Trophoblast cell (in vitro differentiated cells and primary cell): ENCODE measurements around the gene WDR12.
"Not testable (repeated sequence)": the region's sequence is repeated elsewhere in the genome, so short reads cannot be mapped to it uniquely, and the experiment has no call there.

Source experiments
- DNase-seq, 2 donors: peaks; one replicate each; pipeline ENCODE4 v3.0.0-alpha.2; 2016
- H2AFZ ChIP-seq: 2 replicates; pipeline ENCODE4 v1.6.1; 2013; ENCODE audit warnings: low read length, moderate library complexity, mild to moderate bottlenecking; ENCODE audit not compliant: insufficient read depth, poor library complexity
- H2AK5ac ChIP-seq: 2 replicates; pipeline ENCODE4 v1.6.1; 2013; ENCODE audit warnings: mild to moderate bottlenecking, low read length
- H2BK120ac ChIP-seq: 2 replicates; pipeline ENCODE4 v1.6.1; 2013; ENCODE audit warnings: low read length, mild to moderate bottlenecking, moderate library complexity; ENCODE audit not compliant: insufficient read depth, poor library complexity
- H2BK12ac ChIP-seq: 2 replicates; pipeline ENCODE4 v1.6.1; 2013; ENCODE audit warnings: mild to moderate bottlenecking, low read length, moderate library complexity
- H2BK5ac ChIP-seq: 2 replicates; pipeline ENCODE4 v1.6.1; 2013; ENCODE audit warnings: low read length, low read depth, moderate library complexity, mild to moderate bottlenecking; ENCODE audit not compliant: poor library complexity
- H3K14ac ChIP-seq: 2 replicates; pipeline ENCODE4 v1.6.1; 2013; ENCODE audit warnings: mild to moderate bottlenecking, low read length
- H3K18ac ChIP-seq: 2 replicates; pipeline ENCODE4 v1.6.1; 2013; ENCODE audit warnings: mild to moderate bottlenecking, low read length
- H3K23ac ChIP-seq: 2 replicates; pipeline ENCODE4 v1.6.1; 2013; ENCODE audit warnings: low read length
- H3K27ac ChIP-seq: 2 replicates; pipeline ENCODE4 v1.5.1; 2013; ENCODE audit warnings: low read depth, mild to moderate bottlenecking, inconsistent platforms, low read length, moderate library complexity
- H3K27me3 ChIP-seq: 2 replicates; pipeline ENCODE4 v1.6.1; 2013; ENCODE audit warnings: inconsistent platforms, mild to moderate bottlenecking, low read length, moderate library complexity; ENCODE audit not compliant: insufficient read depth
- H3K36me3 ChIP-seq, 2 experiments: 1 replicate in 1 of 2; 2 replicates in 1 of 2; pipeline ENCODE4 v1.6.1; 2013; ENCODE audit warnings: low read length in 2 of 2, mild to moderate bottlenecking in 2 of 2, moderate library complexity in 1 of 2; ENCODE audit not compliant: insufficient read depth in 2 of 2, control insufficient read depth in 1 of 2
- H3K4ac ChIP-seq: 2 replicates; pipeline ENCODE4 v1.6.1; 2013; ENCODE audit warnings: low read depth, mild to moderate bottlenecking, low read length, moderate library complexity
- H3K4me1 ChIP-seq, 2 experiments: 1 replicate in 1 of 2; 2 replicates in 1 of 2; pipeline ENCODE4 v1.6.1; 2013; ENCODE audit warnings: low read length in 2 of 2, mild to moderate bottlenecking in 2 of 2, moderate library complexity in 1 of 2; ENCODE audit not compliant: insufficient read depth in 2 of 2, control insufficient read depth in 1 of 2
- H3K4me2 ChIP-seq: 2 replicates; pipeline ENCODE4 v1.6.1; 2013; ENCODE audit warnings: inconsistent platforms, mild to moderate bottlenecking, low read length, moderate library complexity
- H3K4me3 ChIP-seq: 2 replicates; pipeline ENCODE4 v1.5.1; 2013; ENCODE audit warnings: mild to moderate bottlenecking, low read depth, low read length, inconsistent platforms
- H3K79me1 ChIP-seq: one replicate; pipeline ENCODE4 v1.6.1; 2013; ENCODE audit warnings: low read length
- H3K79me2 ChIP-seq: 2 replicates; pipeline ENCODE4 v1.6.1; 2013; ENCODE audit warnings: low read length, mild to moderate bottlenecking; ENCODE audit not compliant: control insufficient read depth, insufficient read depth, poor library complexity
- H3K9ac ChIP-seq: 2 replicates; pipeline ENCODE4 v1.6.1; 2013; ENCODE audit warnings: mild to moderate bottlenecking, low read length
- H3K9me3 ChIP-seq: 2 replicates; pipeline ENCODE4 v1.6.1; 2013; ENCODE audit warnings: low read depth, mild to moderate bottlenecking, control low read depth, inconsistent platforms, low read length; ENCODE audit not compliant: insufficient read depth
- H4K12ac ChIP-seq: 2 replicates; pipeline ENCODE4 v1.6.1; 2013; ENCODE audit warnings: low read depth, mild to moderate bottlenecking, low read length, moderate library complexity
- H4K8ac ChIP-seq: 2 replicates; pipeline ENCODE4 v1.6.1; 2013; ENCODE audit warnings: low read depth, mild to moderate bottlenecking, low read length, moderate library complexity
- H4K91ac ChIP-seq: one replicate; pipeline ENCODE4 v1.6.1; 2013; ENCODE audit warnings: low read depth, mild to moderate bottlenecking, low read length, moderate library complexity
- WGBS: extraction: QIAGEN DNeasy Blood & Tissue Kit; methylation state at CpG from one replicate; pipeline ENCODE4 v1.1.7; 2013; ENCODE audit warnings: missing lambda C conversion rate; ENCODE audit not compliant: insufficient read length, insufficient coverage; ENCODE audit errors: extremely low coverage; 5-methylcytosine and 5-hydroxymethylcytosine counted together

WDR12 gene

DNA sequence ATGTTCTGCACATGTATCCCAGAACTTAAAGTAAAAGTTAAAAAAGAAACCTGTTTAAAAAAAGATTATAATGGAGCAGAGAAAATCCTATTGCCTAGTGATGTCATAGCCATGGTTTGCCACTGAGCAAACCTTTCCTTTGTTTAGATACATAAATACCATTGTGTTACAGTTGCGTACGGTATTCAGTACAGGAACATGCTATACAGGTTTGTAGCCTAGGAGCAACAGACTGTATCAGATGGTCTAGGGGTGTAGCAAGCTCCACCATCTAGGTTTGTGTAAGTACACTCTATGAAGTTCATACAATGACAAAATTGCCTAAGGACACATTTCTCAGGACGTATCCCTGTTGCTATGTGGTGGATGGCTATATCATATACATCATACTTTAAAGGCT lies 52.9 kb downstream of the WDR12 start:
- no peaks in the 10 kb centered on the region for H3K79me2 ChIP-seq
- no CpG with 5 or more reads among the region's 3 CpGs for WGBS
- no peak overlapping the region for H2AK5ac ChIP-seq
- no peak overlapping the region for H2BK12ac ChIP-seq
- no peaks in the 10 kb centered on the region for H3K79me1 ChIP-seq
- no peak overlapping the region for H3K14ac ChIP-seq
- H2BK120ac ChIP-seq = no peak overlapping the region
- H4K8ac ChIP-seq = no peak overlapping the region
- H3K27me3 ChIP-seq = no peaks in the 10 kb centered on the region
- H3K36me3 ChIP-seq = no peaks in the 10 kb centered on the region
- no peak overlapping the region for H3K4me3 ChIP-seq
- no peaks in the 10 kb centered on the region for H3K4me1 ChIP-seq
- no peak overlapping the region for H3K18ac ChIP-seq
- no peak overlapping the region for H3K23ac ChIP-seq
- no peaks in the 10 kb centered on the region for H3K9me3 ChIP-seq
- no peak overlapping the region for H3K9ac ChIP-seq
- H4K91ac ChIP-seq = no peak overlapping the region
- no peak overlapping the region for H2BK5ac ChIP-seq
- DNase-seq = peak; percentile 54 to 86
- H3K27ac ChIP-seq = no peak overlapping the region
- H4K12ac ChIP-seq = no peak overlapping the region
- H2AFZ ChIP-seq = no peak overlapping the region
- H3K4ac ChIP-seq = no peak overlapping the region
- no peak overlapping the region for H3K4me2 ChIP-seq

DNA sequence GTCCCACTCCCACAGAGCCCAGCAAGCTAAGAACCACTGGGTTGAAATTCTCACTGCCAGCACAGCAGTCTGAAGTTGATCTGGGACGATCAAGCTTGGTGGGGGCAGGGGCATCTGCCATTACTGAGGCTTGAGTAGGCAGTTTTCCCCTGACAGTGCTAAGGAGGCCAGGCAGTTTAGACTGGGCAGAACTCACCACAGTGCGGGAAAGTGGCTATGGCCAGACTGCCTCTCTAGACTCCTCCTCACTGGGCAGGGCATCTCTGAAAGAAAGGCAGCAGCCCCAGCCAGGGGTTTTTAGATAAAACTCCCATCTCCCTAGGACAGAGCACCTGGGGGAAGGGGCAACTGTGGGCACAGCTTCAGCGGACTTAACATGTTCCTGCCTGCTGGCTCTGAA lies 62.1 kb downstream of the WDR12 start:
- H3K23ac ChIP-seq, H3K4me2 ChIP-seq, H3K18ac ChIP-seq, DNase-seq, H3K4ac ChIP-seq, H3K14ac ChIP-seq, H4K12ac ChIP-seq, H3K9me3 ChIP-seq, H4K91ac ChIP-seq, H3K9ac ChIP-seq, H2BK120ac ChIP-seq, H3K4me3 ChIP-seq, H3K36me3 ChIP-seq, H2AK5ac ChIP-seq, H3K79me1 ChIP-seq, H2AFZ ChIP-seq, H2BK5ac ChIP-seq, H3K27me3 ChIP-seq, H2BK12ac ChIP-seq, H3K4me1 ChIP-seq, H3K79me2 ChIP-seq, H4K8ac ChIP-seq, H3K27ac ChIP-seq: not testable (repeated sequence)
- no CpG with 5 or more reads among the region's 3 CpGs for WGBS

DNA sequence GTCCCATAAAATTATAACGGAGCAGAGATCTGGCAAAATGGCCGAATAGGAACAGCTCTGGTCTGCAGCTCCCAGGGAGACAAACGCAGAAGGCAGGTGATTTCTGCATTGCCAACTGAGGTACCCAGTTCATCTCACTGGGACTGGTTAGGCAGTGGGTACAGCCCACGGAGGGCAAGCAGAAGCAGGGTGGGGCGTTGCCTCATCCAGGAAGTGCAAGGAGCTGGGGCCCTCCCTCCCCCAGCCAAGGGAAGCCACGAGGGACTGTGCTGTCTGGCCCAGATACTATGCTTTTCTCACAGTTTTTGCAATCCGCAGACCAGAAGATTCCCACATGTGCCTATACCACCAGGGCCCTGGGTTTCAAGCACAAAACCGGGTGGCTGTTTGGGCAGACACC lies 62.7 kb downstream of the WDR12 start:
- Histone ChIP-seq H3K23ac (no peak overlapping the region), H3K27me3 (no peaks in the 10 kb centered on the region), H3K79me1 (no peaks in the 10 kb centered on the region), H2BK120ac (no peak overlapping the region), H3K27ac (no peak overlapping the region), H3K18ac (no peak overlapping the region), H2BK12ac (no peak overlapping the region), H3K4me2 (no peak overlapping the region), H4K8ac (no peak overlapping the region), H4K91ac (no peak overlapping the region), H3K4me3 (no peak overlapping the region), H3K4me1 (no peaks in the 10 kb centered on the region), H3K79me2 (no peaks in the 10 kb centered on the region), H3K9me3 (no peaks in the 10 kb centered on the region), H3K4ac (no peak overlapping the region), H4K12ac (no peak overlapping the region), H2BK5ac (no peak overlapping the region), H3K36me3 (no peaks in the 10 kb centered on the region), H3K9ac (no peak overlapping the region), H2AFZ (no peak overlapping the region), H3K14ac (no peak overlapping the region), H2AK5ac (no peak overlapping the region)
- WGBS = no CpG with 5 or more reads among the region's 8 CpGs
- no peak for DNase-seq

DNA sequence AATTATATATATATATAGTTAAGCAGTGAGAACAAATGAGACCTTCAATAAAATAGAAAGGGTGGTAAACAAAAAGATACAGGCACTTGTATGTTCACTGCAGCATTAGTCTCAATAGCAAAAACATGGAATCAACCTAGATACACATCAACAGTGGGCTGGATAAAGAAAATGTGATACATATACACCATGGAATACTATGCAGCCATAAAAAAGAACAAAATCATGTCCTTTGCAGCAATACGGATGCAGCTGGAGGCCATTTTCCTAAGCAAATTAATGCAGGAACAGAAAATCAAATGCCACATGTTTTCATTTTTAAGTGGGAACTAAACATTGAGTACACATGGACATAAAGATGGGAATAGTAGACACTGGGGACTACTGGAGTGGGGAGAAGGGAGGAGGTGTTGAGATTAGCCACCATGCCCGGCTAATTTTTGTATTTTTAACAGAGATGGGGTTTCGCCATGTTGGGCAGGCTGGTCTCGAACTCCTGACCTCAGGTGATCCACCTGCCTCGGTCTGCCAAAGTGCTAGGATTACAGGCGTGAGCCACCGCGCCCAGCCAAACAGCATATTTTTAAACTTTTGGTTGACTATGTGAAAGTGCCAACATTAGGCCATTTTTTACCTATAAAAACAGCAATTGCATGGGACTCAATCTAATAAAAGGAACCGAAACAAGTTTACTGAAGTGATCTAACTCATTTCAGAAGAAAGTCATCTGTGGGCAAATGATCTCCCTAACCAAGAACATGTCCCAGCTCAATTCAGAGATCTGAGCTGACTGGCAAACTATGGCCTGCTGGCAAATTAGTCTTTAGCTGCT lies 63.6 kb downstream of the WDR12 start:
- no peak for DNase-seq
- Histone ChIP-seq H3K9me3 (peaks cover 3% of the 10 kb centered on the region), H3K4me1 (no peaks in the 10 kb centered on the region), H3K9ac (no peak overlapping the region), H2BK5ac (no peak overlapping the region), H3K23ac (no peak overlapping the region), H2BK12ac (no peak overlapping the region), H4K91ac (no peak overlapping the region), H3K14ac (no peak overlapping the region), H4K12ac (no peak overlapping the region), H3K27ac (no peak overlapping the region), H3K4ac (no peak overlapping the region), H3K4me2 (no peak overlapping the region), H2AK5ac (no peak overlapping the region), H3K79me1 (no peaks in the 10 kb centered on the region), H2AFZ (no peak overlapping the region), H2BK120ac (no peak overlapping the region), H3K4me3 (no peak overlapping the region), H3K18ac (no peak overlapping the region), H3K36me3 (no peaks in the 10 kb centered on the region), H4K8ac (no peak overlapping the region), H3K79me2 (no peaks in the 10 kb centered on the region), H3K27me3 (no peaks in the 10 kb centered on the region)
- WGBS = no CpG with 5 or more reads among the region's 9 CpGs
